Heart right ventricle (tissue), 16 donors: ENCODE results near the gene SPACA6. TPM values are rescaled to one million over a fixed set of nuclear protein-coding genes. Genes with fewer than 3 reads are reported as not detected.

Experiments
- ATAC-seq, 8 donors: fragments of 200-7000 bp; cut with Tn5 transposase; one replicate each; pipeline ENCODE4 v1.9.1; 2020; ENCODE audit warnings: mild to moderate bottlenecking in 8 of 8, moderate library complexity in 8 of 8, moderate number of reproducible peaks in 1 of 8
- DNase-seq, 2 donors: peaks; one replicate each; pipeline ENCODE4 v3.0.0-alpha.2; 2020
- H3K27ac ChIP-seq, 10 donors: fragments of 200-600 bp; sonication (generic) in 2 of 10; one replicate each; pipeline versions ENCODE4 v1.5.0 to v1.8.0; 2020 to 2022; ENCODE audit warnings: mild to moderate bottlenecking in 3 of 10
- H3K27me3 ChIP-seq, 7 donors: fragments of 200-600 bp; one replicate each; pipeline ENCODE4 v1.8.0; 2021 to 2022; ENCODE audit warnings: mild to moderate bottlenecking in 2 of 7
- H3K36me3 ChIP-seq, 9 donors: fragments of 200-600 bp; sonication (generic) in 1 of 9; one replicate each; pipeline versions ENCODE4 v1.5.0 to v1.8.0; 2020 to 2022; ENCODE audit warnings: mild to moderate bottlenecking in 2 of 9
- H3K4me1 ChIP-seq, 9 donors: fragments of 200-600 bp; sonication (generic) in 1 of 9; one replicate each; pipeline versions ENCODE4 v1.5.0 to v1.8.0; 2020 to 2022; ENCODE audit warnings: mild to moderate bottlenecking in 4 of 9
- H3K4me3 ChIP-seq, 10 donors: fragments of 200-600 bp; sonication (generic) in 2 of 10; one replicate each; pipeline versions ENCODE4 v1.5.0 to v1.8.0; 2020 to 2022; ENCODE audit warnings: mild to moderate bottlenecking in 7 of 10, moderate library complexity in 2 of 10
- H3K9me3 ChIP-seq, 11 donors: fragments of 200-600 bp in 10 of 11; sonication (generic) in 2 of 11; one replicate each; pipeline versions ENCODE4 v1.5.0 to v1.8.0; 2013 to 2022; ENCODE audit warnings: mild to moderate bottlenecking in 2 of 11, control low read depth in 1 of 11, moderate library complexity in 1 of 11
- WGBS, 2 donors: extraction: QIAGEN DNeasy Blood & Tissue Kit; methylation state at CpG; one replicate each; pipeline ENCODE4 v1.1.7; 2013; ENCODE audit warnings: inconsistent platforms in 1 of 2; 5-methylcytosine and 5-hydroxymethylcytosine counted together
- intact Hi-C, 10 donors: fragments of 100-400 bp; cut with DNase I; formaldehyde crosslinking; loops; one replicate each; pipeline versions ENCODE4 v1.11.1 to v1.14.2; 2022
- polyA plus RNA-seq, 2 donors: library from polyadenylated mRNA; stranded (reverse); fragments of 200-250 nt; gene quantifications; one replicate each; pipeline ENCODE4 v1.2.3, GENCODE V29; 2013
- total RNA-seq, 10 donors: library from RNA; stranded (reverse); fragmentation: NEBNext Ultra II Directional in 3 of 10; extraction: Animal tissue kit (Norgen Biotek cat#: 25700) in 3 of 10; gene quantifications; one replicate each; pipeline versions ENCODE4 v1.2.1 to v1.2.4, GENCODE V29; 2021 to 2023
- TF ChIP-seq, protein P1 (sequence below), 9 donors: fragments of 200-600 bp; sonication (generic) in 2 of 9; IDR thresholded peaks; one replicate each; pipeline versions ENCODE4 v1.5.0 to v1.8.0; 2021 to 2022; ENCODE audit warnings: antibody characterized with exemption in 9 of 9, mild to moderate bottlenecking in 5 of 9, moderate library complexity in 1 of 9
- donor health status: Arrhythmogenic right ventricular cardiomyopathy.
- donor health status: ischemic (EF 13 %, LVEDD 7.1; RV severe dilation, severe dysfunction).
- donor health status: healthy with polysubstance abuse.
- donor health status: DM: no; HTN: yes; CAD: no.
- donor health status: DM: no; HTN: no; CAD: no.
- donor health status: ischemic (EF 25% LVEDD 6.9; RV normal size, moderate dysfunction).
- donor health status: ischemic (EF 25% LVEDD 5.7; RV mildly dilated, moderate dysfunction).
- donor health status: healthy.
- donor health status: DM: yes; HTN: yes; CAD: no.
- donor health status: Ischemic cardiomyopathy.
- donor health status: ischemic (EF 35%, LVEDD 5.7; RV mildly dilated, moderate dysfunction).
- donor health status: nonischemic (EF 11% LVEDD 7.7; RV severe dilation, severe dysfunction).
- donor health status: DM: yes; HTN: yes; CAD: no.
- donor health status: PGD.
- donor health status: ischemic (EF 29% LVEDD 5.4; RV normal size, mild dysfunction).
- donor health status: nonischemic (EF 23%, LVEDD 6.1; RV moderate dilation, normal function).

Gene SPACA6
- total and polyA plus RNA-seq, 12 donors: 6.4 to 45.1 (median 10.1) TPM

DNA sequence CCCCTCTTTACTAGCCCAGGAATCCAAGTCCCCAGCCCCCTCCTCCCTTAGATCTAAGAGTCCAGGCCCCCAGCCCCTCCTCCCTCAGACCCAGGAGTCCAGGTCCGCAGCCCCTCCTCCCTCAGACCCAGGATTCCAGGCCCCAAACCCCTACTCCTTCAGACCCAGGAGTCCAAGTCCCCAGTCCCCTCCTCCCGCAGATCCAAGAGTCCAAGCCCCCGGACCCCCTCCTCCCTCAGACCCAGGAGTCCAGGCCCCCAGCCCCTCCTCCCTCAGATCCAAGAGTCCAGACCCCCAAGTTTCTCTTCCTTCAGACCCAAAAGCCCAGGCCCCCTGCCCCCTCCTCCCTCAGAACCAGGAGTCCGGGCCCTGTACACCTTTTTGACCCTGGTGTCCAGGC is 11.5 kb downstream of the SPACA6 start:
- intact Hi-C loops: loop anchor here in 2 of 10 donors (5.0 to 10.0 kb wide), 2 partner anchors 100 to 108 kb away; no protein-coding TSS in a partner anchor
- peak overlapping the region; percentile 56 to 97 (median 90) for H3K27ac ChIP-seq
- 60 to 66% methylated on average over 4 of the region's 4 CpGs for WGBS, 2 donors
- H3K4me1 ChIP-seq: peaks cover 0 to 37% (median 28%) of the 10 kb centered on the region in 9 donors
- ATAC-seq (no peak), DNase-seq (no peak)
- H3K9me3 ChIP-seq: no peaks in the 10 kb centered on the region
- H3K4me3 ChIP-seq: peak overlapping the region; percentile 23 to 78 (median 60)
- peaks cover 0 to 58% (median 17%) of the 10 kb centered on the region in 9 donors for H3K36me3 ChIP-seq
- TF ChIP-seq, protein P1, sequence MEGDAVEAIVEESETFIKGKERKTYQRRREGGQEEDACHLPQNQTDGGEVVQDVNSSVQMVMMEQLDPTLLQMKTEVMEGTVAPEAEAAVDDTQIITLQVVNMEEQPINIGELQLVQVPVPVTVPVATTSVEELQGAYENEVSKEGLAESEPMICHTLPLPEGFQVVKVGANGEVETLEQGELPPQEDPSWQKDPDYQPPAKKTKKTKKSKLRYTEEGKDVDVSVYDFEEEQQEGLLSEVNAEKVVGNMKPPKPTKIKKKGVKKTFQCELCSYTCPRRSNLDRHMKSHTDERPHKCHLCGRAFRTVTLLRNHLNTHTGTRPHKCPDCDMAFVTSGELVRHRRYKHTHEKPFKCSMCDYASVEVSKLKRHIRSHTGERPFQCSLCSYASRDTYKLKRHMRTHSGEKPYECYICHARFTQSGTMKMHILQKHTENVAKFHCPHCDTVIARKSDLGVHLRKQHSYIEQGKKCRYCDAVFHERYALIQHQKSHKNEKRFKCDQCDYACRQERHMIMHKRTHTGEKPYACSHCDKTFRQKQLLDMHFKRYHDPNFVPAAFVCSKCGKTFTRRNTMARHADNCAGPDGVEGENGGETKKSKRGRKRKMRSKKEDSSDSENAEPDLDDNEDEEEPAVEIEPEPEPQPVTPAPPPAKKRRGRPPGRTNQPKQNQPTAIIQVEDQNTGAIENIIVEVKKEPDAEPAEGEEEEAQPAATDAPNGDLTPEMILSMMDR (IDR thresholded peaks at IDR 0.05): no peak
- H3K27me3 ChIP-seq: peaks cover 0 to 11% (median 0%) of the 10 kb centered on the region in 7 donors

GRCh38 chr19:51706296-51706695 is 13.2 kb downstream of the SPACA6 start:
- Histone ChIP-seq H3K36me3 (peaks cover 0 to 41% (median 17%) of the 10 kb centered on the region in 9 donors), H3K27me3 (peaks cover 0 to 11% (median 0%) of the 10 kb centered on the region in 7 donors), H3K4me3 (no peak overlapping the region), H3K4me1 (peaks cover 0 to 37% (median 28%) of the 10 kb centered on the region in 9 donors), H3K27ac (no peak overlapping the region), H3K9me3 (no peaks in the 10 kb centered on the region)
- intact Hi-C loops: loop anchor here in 2 of 10 donors (5.0 to 10.0 kb wide), 2 partner anchors 99 to 106 kb away; no protein-coding TSS in a partner anchor
- ATAC-seq: no peak
- TF ChIP-seq, protein P1 (IDR thresholded peaks at IDR 0.05): no peak
- DNase-seq: no peak
- 97 to 99% methylated on average over 4 of the region's 4 CpGs for WGBS, 2 donors

GRCh38 chr19:51706885-51707284 is 13.8 kb downstream of the SPACA6 start:
- Histone ChIP-seq H3K9me3 (no peaks in the 10 kb centered on the region), H3K4me1 (peaks cover 0 to 34% (median 25%) of the 10 kb centered on the region in 9 donors), H3K27me3 (peaks cover 0 to 11% (median 0%) of the 10 kb centered on the region in 7 donors), H3K4me3 (no peak overlapping the region), H3K36me3 (peaks cover 0 to 35% (median 17%) of the 10 kb centered on the region in 9 donors), H3K27ac (no peak overlapping the region)
- DNase-seq (no peak), ATAC-seq (no peak)
- TF ChIP-seq, protein P1 (IDR thresholded peaks at IDR 0.05): no peak
- intact Hi-C loops: loop anchor here in 2 of 10 donors (5.0 to 10.0 kb wide), 2 partner anchors 98 to 105 kb away; no protein-coding TSS in a partner anchor
- 96 to 97% methylated on average over 3 of the region's 3 CpGs for WGBS, 2 donors

DNA sequence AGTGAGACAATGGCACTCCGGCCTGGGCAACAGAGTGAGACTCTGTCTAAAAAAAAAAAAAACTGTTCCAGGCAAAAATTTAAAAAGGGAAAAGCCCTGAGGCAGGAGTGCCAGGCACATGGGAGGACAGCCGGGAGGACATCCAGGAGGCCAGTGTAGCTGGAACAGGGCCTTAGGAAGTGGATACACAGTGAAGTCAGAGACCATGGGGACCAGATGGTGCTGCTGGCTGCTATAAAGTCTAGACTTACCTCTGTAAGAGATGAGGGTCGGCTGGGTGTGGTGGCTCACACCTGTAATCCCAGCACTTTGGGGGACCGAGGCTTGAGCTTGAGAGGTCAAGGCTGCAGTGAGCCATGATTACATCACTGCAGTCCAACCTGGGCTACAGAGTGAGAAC is 15.7 kb downstream of the SPACA6 start:
- TF ChIP-seq, protein P1 (IDR thresholded peaks at IDR 0.05): no peak
- 82 to 88% methylated on average over 4 of the region's 4 CpGs for WGBS, 2 donors
- Histone ChIP-seq H3K36me3 (peaks cover 0 to 34% (median 17%) of the 10 kb centered on the region in 9 donors), H3K4me1 (peaks cover 0 to 18% (median 10%) of the 10 kb centered on the region in 9 donors), H3K9me3 (no peaks in the 10 kb centered on the region), H3K27me3 (no peaks in the 10 kb centered on the region), H3K4me3 (no peak overlapping the region), H3K27ac (no peak overlapping the region)
- DNase-seq: no peak
- ATAC-seq: no peak
- intact Hi-C loops: loop anchor here in 2 of 10 donors (5.0 to 10.0 kb wide), 2 partner anchors 96 to 103 kb away; no protein-coding TSS in a partner anchor
